NCI-H2171 (cell line): ENCODE data around the gene TMEM106C.
"Not testable (repeated sequence)": the region's sequence is repeated elsewhere in the genome, so short reads cannot be mapped to it uniquely, and the experiment has no call there.

ENCODE experiments used
- DNase-seq: peaks from one replicate; lab custom pipeline; 2025; lab: John Stamatoyannopoulos, UW

The TMEM106C gene

DNA sequence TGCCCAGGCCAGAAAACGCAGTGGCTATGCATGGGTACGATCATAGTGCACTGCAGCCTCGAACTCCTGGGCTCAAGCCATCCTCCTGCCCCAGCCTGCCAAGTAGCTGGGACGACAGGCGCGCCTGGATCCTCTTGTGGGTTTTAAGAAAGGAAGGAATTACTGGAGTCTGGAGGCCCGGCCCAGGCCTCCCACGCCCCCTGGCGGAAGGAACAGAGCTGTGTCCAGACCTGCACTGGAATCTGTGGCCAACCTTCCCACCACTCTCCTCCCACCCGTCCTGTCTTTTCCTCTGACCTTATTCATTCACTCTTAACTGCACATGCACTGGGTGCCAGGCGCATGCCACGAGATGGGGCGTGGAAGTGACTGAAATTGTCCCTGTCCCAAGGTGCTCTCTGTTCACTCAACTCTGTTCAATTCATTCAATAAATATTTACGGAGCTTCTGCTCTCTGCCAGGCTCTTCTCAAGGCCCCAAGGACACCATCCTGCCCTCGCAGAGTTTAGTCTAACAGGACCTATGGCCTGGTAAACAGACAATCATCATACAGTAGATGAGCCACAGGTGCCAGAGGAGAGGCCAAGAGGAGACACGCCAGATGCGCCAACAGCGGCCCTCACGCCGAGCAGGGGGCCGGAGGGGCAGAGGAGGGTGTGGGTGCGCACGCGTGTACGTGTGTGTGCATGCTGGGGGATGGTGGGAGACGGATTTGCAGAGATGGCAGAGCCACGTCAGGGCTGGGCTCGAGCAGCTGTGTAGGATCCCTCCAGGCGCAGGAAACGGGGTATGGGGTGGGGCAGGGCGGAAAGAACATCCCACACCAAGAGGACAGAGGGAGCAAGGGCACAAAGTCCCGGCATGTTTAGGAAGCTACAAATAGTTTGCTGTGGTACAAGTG lies 13.7 kb upstream of the TMEM106C start:
- DNase-seq, result peak; percentile 39

DNA sequence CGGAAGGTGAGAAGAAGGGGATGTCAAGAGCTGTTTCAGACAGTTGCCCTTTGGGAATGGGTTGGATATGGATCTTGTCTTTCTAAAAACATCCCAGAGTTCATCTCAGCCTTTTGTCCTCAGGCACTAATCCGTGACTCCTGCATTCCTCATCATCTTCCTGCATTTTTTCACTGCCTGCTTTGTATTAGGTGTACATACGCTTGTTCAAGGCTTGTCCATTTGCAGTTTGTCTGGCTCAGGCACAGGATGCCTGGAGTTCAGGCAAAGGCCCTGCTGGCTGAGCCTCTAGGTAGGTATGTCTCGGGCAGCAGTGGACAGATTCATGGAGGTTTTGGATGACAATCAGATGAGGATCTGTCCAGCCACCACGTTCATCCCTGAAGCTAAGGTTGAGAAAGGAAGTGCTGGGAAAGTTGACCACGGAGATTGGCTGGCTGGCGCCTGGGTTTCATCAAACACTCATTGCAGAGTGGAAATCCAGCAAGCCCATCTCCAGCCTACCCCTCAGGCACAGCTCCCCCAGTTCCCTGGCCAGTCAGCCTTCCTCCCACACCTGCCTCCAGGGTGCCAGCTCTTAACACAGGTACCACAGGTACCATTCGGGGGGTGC lies 12.4 kb upstream of the TMEM106C start:
- DNase-seq, result no peak

DNA sequence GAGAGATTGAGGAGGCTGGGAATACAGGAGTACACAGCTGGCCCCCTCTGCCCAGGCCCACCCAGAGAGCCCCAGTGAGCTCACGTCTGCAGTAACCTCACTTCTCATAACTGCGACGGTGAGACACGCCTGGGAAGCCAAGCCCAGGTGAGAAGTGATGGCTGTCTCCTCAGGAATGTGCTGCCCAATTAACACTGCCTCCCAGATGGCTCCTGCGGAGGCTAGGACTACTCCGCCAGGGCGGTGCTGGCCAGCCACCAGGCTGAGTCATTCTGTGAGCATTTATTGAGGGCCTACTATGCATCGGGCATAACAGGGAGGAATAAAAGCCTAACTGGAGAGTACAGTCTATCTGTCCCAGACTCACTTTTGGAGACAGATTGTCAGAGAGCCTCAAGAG lies 9.3 kb upstream of the TMEM106C start:
- DNase-seq, result no peak

DNA sequence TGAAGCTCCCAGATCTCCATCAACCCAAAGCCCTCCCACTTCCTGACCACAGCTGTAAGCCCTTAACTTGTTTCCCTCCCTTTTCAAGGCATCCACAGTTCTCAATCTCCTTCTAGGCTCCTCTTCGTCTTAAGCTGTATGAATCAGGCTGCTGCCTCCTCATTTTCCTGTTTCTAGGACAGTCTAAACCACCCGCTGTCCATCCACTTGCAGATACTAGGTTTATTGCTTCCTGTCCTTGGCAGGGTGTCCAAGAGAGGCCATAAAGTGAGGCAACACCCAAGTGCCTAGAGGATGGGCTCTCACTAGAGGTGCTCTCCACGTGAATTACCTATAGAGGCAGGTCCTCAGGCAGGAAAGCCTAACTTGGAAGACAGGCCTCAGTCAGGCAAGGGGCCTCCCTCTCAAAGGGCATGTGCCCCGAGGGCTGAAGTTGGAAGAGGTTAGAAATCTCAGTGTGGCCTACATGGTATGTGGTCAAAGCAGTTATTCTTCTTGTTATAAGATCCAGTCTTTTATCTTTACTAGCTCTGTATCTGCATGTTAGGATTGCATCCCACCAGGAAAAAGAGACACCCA lies 8.8 kb upstream of the TMEM106C start:
- DNase-seq, result no peak

DNA sequence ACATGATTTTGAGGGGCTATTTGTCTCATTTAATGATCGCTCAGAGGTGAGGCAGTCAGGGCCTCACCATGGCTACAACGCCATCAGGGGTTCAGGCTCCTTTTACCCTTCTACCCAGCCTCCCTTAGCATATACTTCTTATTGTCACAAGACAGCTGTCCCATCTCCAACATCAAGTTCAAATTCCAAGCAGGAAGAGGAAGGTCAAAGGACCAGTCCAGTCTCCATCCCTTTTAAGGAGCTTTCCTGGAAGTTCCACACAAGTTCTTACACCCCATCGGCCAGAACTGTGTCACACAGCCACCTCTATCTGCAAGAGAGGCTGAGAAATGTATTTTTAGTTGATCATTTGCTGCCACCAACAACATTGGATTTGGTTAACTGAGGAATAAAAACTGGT lies 8.3 kb upstream of the TMEM106C start:
- no peak for DNase-seq

DNA sequence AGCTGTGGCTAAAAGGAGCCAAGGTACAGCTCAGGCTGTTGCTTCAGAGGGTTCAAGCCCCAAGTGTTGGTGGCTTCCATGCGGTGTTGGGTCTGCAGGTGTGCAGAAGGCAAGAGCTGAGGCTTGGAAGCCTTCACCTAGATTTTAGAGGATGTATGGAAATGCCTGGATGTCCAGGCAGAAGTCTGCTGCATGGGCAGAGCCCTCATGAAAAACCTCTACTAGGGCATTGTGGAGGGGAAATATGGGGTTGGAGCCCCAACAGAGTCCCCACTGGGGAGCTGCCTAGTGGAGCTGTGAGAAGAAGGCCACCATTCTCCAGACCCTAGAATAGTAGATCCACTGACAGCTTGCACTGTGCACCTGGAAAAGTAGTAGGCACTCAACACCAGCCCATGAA lies 5.7 kb upstream of the TMEM106C start:
- DNase-seq, result not testable (repeated sequence)

DNA sequence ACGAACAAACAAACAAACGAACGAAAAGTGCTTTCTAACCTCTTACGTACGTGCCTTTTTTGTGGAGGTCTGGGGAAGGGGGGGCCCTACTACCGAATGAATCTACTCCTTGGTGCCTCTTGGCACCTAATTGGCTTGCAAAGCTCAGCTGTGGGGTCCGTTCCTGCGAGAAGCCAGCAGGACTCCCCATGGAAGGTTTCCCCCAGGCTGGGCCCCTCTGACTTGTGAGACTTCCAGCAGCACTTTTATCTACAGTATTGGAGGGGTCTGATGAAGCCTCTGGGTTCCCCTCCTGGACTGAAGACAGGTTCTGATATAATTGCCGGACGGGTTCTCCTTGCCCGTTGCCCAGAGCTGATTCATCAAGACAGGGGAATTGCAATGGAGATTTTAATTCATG lies 1.2 kb upstream of the TMEM106C start:
- no peak for DNase-seq

DNA sequence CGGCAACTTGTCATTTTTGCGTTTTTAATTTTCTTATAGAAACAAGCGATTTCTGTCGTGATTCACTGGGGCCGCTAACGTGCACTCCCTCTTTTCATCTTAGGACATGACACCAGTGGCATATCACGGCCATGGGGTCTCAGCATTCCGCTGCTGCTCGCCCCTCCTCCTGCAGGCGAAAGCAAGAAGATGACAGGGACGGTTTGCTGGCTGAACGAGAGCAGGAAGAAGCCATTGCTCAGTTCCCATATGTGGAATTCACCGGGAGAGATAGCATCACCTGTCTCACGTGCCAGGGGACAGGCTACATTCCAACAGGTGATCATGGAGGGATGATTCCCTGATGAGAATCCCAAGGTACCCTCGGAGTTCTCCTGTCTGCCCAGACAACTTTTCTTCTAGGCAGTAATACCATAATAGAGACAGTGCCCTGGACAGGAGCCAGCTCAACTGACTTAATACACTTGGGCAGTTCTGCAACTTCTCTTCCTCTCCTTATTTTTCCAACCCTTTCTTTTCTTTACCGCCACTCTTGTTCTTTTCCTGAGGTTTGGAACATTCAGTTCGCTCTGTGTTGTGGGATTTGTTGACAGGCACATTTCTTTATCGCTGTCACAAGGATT lies 821 bp downstream of the TMEM106C start:
- DNase-seq, result no peak

DNA sequence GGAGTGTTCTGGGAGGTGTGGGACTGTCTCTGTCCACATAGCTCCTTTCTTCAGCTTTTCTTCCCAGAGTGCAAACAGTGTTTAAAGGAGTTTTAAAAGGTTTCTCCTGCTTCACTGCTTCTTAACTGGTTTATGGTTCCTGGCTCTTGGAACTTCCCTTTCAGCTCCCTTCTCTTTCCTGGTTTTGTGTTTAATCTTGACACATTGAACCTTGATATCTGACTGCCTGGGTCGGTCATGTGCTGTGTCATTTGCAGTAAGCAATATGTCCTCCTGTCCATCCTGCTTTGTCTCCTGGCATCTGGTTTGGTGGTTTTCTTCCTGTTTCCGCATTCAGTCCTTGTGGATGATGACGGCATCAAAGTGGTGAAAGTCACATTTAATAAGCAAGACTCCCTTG lies 2.2 kb downstream of the TMEM106C start:
- no peak for DNase-seq

DNA sequence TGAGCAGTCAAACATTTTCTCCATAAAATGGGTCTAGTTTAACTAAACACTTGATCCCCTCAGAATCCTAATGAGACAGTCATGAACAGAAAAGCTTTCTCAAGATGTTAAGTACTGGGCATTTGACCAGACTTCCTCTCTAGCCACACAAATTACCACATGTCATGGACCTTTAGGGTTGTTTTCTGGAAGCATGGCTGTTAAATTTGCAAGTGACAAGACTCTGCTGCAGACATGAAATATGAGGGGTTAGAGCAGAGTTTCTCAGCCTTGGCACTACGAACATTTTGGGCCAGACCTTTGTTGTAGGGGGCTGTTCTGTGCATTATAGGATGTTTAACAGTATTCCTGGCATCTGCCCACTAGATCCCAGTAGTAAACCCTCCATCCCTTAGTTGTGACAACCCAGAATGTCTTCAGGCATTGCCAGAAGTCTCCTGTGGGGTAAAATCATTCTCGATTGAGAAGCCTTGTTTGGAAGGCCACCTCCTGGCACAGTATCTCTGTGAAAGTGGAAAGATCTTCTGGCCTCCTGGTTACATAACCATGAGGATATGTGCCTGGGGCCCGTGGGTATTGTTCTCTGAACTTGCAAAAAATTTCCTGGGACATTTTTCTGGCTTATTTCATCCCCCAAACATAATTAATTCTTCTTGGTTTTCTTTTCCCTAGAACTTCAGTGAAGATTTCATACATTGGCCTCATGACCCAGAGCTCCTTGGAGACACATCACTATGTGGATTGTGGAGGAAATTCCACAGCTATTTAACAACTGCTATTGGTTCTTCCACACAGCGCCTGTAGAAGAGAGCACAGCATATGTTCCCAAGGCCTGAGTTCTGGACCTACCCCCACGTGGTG lies 4.3 kb downstream of the TMEM106C start:
- DNase-seq, result no peak

DNA sequence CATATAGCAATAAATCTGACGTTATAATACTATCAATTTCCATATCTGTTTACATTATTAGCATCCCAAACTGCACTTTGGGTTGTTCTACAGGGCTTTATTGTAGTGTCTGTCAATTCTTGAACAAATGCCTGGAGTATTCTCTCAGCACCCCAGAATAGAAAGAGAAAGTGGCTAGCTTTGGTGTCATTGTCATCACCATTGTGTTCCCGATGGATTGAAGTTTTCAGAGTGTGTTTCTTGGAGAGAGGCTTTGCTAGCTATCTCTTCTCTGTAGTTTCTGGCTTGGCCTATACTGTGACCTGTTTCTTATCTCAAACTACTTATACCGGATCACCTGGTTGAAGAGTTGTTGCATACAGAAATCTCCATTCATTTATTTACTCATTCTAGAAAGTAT lies 6.4 kb downstream of the TMEM106C start:
- DNase-seq, result no peak

DNA sequence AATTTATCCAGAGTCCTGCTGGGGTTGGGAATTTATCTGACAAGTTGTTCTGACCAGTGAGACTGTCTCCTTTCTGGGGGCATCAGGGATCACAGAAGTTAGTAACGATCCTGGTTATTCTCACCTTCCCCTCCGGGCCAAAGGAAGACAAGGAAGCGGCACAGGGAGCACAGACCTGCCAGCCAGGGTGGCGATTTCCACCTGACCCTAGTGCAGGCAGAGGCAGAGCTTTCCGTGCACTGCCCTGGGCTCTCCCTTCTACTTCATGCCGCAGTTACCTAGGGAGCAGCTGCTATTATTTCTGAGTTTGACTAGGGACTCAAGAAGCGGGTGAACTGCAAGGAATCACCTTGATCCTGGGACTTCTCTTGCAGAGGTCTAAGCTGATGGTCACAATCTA lies 7.4 kb downstream of the TMEM106C start:
- DNase-seq, result no peak

DNA sequence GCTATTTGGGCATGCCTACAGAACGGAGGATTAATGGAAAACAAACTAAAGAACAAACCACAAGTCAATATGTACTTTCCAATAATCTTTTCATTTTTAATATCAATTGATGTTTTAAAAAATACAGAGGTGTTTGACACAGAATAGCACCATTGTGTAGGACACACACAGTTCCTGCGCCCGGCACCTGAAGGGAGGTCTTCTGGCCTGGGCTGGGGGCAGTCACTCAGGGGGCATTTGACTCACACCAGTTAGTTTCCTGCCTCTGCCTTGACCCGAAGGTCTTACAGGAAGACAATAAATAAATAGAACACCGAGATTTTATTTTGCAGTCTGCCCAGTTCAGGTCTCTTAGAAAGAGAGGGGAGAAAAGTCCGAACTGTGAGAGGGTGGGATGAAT lies 9.5 kb downstream of the TMEM106C start:
- DNase-seq, result no peak

DNA sequence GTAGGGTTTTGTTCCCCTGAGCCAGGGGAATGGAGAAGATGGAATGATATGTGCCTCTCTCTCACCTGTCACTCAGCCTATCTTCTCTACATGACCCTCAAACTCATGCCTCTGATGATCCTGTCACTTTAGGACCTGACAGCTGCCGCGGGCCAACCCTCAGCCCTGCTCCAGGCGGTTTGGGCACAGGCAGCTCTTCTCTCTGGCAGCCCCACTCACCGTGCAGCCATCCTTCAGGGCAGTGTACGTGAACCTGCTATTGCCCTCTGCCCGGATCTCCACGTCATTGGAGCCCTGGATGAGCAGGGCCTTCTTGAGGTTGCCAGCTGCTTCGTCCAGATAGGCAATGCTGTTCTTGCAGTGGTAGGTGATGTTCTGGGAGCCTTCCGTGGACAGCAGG lies 10.5 kb downstream of the TMEM106C start:
- DNase-seq, result no peak

DNA sequence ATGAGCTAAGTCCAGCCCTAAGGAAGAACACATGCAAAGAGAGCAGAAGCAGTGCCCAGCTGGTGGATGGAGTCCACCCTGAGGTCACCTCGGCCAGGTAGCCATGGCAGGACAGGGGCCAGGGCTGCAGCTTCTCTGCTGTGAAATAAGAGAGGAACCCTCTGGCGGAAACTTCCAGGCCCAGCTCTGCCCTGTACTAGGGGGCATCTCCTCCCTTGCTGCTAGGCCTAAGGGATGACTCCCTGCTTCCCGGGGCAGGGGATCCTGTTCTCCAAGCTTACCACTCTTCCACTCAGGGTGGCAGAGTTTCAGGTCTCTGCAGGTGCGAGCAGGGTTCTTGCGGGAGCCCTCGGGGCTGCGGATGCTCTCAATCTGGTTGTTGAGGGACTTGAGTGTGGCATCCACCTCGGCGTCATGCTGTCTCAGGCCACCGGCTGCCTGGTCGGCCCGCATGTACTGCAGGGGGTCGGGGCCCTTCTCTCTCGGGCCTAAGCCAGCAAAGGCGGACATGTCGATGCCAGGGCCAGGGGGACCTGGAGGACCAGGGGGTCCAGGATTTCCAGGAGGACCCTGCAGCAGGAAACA lies 11.7 kb downstream of the TMEM106C start:
- DNase-seq, result no peak

DNA sequence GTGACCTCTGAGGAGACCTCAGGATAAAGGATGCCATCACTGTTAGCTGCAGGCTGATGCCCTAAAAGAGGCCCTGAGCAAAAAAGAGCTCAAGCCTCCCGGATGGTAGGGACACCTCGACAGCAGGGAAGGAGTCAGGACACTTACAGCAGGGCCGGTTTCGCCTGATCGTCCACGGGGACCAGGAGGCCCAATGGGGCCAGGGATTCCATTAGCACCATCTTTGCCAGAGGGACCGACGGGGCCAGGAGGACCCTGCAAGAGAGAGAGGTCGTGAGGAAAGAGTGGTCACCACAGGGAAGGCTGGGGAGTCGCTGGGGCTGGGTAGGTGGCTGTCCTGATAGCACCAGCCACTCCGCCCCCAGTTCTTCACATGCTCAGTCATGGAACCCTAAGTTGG lies 12.4 kb downstream of the TMEM106C start:
- no peak for DNase-seq

DNA sequence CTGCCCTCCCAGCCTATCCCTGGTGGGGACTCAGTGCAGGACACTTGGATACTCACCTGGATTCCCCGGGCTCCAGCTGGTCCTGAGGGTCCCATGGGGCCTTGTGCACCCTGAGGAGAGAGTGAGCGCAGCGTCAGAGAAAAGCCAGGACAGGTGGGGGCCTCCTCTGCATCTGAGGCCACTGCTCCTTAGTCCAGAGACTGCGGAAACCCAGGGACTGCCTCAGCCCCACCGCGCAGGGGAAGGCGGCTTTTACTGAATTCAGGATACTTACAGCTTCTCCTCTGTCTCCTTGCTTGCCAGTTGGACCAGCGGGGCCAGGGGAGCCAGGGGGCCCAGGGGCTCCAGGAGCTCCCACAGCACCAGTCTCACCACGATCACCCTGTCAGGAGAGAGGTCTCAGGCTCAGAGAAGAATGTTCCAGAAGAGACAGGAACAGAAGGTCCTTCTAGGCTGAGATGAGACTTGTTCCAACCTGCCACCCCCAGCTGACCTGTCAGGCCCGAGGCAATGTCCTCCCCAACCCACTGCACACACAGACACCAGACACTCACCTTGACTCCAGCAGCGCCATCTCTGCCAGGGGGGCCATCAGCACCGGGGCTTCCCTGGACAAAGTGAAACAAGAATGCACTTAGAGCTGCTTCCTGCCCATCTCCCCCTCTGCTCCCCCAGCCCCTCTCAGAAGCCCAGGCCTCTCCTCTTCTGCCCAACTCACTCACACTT lies 13.8 kb downstream of the TMEM106C start:
- DNase-seq, result no peak

DNA sequence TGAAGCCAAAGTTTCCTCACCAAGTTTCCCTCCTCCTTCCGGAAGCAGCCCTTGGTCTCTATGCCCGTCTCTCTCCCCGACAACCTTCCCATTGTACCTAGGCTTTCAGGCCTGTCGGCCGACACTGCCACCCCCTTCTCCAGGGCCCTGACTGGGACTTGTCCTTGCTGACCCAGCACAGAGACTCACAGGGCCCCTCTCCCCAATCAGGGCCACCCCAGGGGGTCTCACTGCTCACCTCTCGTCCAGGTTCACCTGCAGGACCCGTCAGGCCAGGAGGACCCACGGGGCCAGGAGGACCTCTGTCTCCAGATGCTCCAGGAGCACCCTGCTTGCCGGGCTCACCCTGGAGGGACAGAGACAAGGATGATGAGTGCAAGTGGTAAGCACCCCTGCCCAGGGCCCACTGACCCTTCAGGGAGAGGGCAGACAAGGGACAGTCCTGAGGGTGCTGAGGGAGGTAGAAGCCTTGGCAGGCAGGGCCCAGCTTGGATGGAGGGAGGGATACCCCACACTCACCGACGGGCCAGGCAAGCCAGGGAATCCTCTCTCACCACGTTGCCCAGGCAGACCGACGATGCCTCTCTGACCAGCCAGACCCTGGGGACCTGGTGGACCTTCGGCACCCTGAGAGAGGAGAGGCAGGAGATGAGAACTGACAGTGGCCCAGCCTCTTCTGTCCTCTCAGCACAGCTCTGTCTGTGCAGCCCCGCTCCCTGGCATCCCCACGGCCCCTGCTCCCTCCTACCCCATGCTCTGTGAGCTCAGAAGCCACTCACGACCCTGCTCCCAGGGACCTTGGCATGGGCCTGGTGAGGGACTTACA lies 14.6 kb downstream of the TMEM106C start:
- DNase-seq, result no peak

DNA sequence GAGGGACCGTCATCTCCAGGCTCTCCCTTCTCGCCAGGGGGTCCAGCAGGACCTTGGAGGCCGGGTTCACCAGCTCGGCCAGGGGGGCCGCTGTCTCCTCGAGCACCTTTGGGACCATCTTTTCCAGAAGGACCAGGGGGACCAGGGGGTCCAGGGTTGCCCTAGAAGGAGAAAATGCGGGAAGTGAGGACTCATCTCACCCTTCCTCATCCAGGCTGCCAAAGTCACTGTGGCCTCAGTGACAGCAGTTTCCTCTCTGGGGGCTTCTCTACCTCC lies 15.1 kb downstream of the TMEM106C start:
- DNase-seq, result no peak

DNA sequence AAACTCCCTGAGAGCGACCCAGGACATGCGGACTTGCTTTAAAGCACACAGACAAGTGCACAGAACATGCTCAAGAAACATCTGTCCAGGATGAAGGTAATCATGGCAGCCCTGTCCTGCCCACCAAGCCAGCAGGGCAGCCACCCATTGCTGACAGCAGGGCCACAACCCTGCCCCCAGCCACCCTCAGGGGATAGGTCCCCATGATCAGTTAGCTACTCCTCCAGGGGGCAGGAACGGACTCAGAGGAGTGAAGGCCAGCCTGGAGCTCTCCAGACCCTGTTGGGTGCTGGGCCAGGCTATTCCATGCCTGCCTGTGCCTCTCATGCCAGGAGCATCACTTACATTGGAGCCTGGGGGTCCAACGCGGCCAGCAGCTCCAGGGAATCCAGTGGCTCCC lies 15.8 kb downstream of the TMEM106C start:
- no peak for DNase-seq
